SK-N-SH (cell line): Measurements from ENCODE around the gene CHMP6. TPM values are rescaled to one million over a fixed set of nuclear protein-coding genes. Genes with fewer than 3 reads are reported as not detected.
A peak's percentile ranks its signal among the peaks of the same experiment; 100 is the strongest.

Source experiments
- CTCF ChIA-PET: fragments of 300-600, 350-600 bp; formaldehyde crosslinking; extraction: SDS; loops from one replicate; lab custom pipeline; 2021; lab: Yijun Ruan, JAX
- POLR2A ChIA-PET: fragments of 350-600 bp; sonication (Branson Sonifier 250); formaldehyde crosslinking; extraction: SDS; loops from one replicate; lab custom pipeline; 2020; ENCODE audit warnings: antibody characterized with exemption, inconsistent platforms; lab: Yijun Ruan, JAX
- DNase-seq: peaks from one replicate; pipeline ENCODE4 v3.0.0; 2012
- H2AFZ ChIP-seq: fragments of 200-600 bp; sonication (generic); 2 replicates; pipeline ENCODE4 v1.8.1; 2016; ENCODE audit warnings: antibody characterized with exemption, mild to moderate bottlenecking, low read depth
- H3F3A ChIP-seq: fragments of 200-600 bp; sonication (generic); replicated peaks from 2 replicates; pipeline ENCODE3; 2016; ENCODE audit warnings: antibody characterized with exemption, mild to moderate bottlenecking; ENCODE audit not compliant: insufficient read depth
- H3K27ac ChIP-seq, 2 experiments: fragments of 200-500 bp in 1 of 2; fragments of 200-600 bp in 1 of 2; sonication (Bioruptor generic) in 1 of 2; sonication (generic), shearing (Covaris generic) in 1 of 2; 2 replicates each; pipeline versions ENCODE4 v1.5.1 to v1.6.1; 2014 to 2016; ENCODE audit warnings: low read depth in 2 of 2, inconsistent platforms in 1 of 2, low read length in 1 of 2, mild to moderate bottlenecking in 1 of 2, mixed read lengths in 1 of 2
- H3K27me3 ChIP-seq: fragments of 200-600 bp; sonication (generic), shearing (Covaris generic); 2 replicates; pipeline ENCODE4 v1.6.1; 2016; ENCODE audit warnings: mixed run types; ENCODE audit not compliant: insufficient read depth
- H3K36me3 ChIP-seq, 2 experiments: fragments of 200-500 bp in 1 of 2; fragments of 200-600 bp in 1 of 2; sonication (Bioruptor generic) in 1 of 2; sonication (generic) in 1 of 2; replicated peaks in 1 of 2; 2 replicates each; pipeline versions ENCODE3 to v1.5.1; 2014 to 2016; ENCODE audit warnings: low read length in 1 of 2, mild to moderate bottlenecking in 1 of 2; ENCODE audit not compliant: insufficient read depth in 2 of 2, control insufficient read depth in 1 of 2
- H3K4me1 ChIP-seq, 2 experiments: fragments of 200-500 bp in 1 of 2; fragments of 200-600 bp in 1 of 2; sonication (Bioruptor generic) in 1 of 2; sonication (generic), shearing (Covaris generic) in 1 of 2; 2 replicates each; pipeline versions ENCODE4 v1.5.1 to v1.6.1; 2014 to 2016; ENCODE audit warnings: low read depth in 1 of 2, low read length in 1 of 2, mixed run types in 1 of 2; ENCODE audit not compliant: insufficient read depth in 2 of 2, control insufficient read depth in 1 of 2
- H3K4me2 ChIP-seq: fragments of 200-600 bp; sonication (generic), shearing (Covaris generic); 2 replicates; pipeline ENCODE4 v1.6.1; 2017; ENCODE audit warnings: mixed run types
- H3K4me3 ChIP-seq, 2 experiments: fragments of 200-500 bp in 1 of 2; fragments of 200-600 bp in 1 of 2; sonication (Bioruptor generic) in 1 of 2; sonication (generic), shearing (Covaris generic) in 1 of 2; 2 replicates each; pipeline versions ENCODE4 v1.5.1 to v1.8.1; 2014 to 2016; ENCODE audit warnings: low read depth in 2 of 2, inconsistent platforms in 1 of 2, low read length in 1 of 2, mild to moderate bottlenecking in 1 of 2, mixed read lengths in 1 of 2, moderate library complexity in 1 of 2
- H3K79me2 ChIP-seq: fragments of 200-600 bp; sonication (generic); 2 replicates; pipeline ENCODE4 v1.8.1; 2017; ENCODE audit warnings: mild to moderate bottlenecking; ENCODE audit not compliant: insufficient read depth
- H3K9ac ChIP-seq: fragments of 200-600 bp; sonication (generic); 2 replicates; pipeline ENCODE4 v1.6.1; 2017; ENCODE audit warnings: mixed run types
- H3K9me2 ChIP-seq: fragments of 200-600 bp; sonication (generic); 2 replicates; pipeline ENCODE4 v1.6.1; 2017; ENCODE audit warnings: mixed run types
- H3K9me3 ChIP-seq: fragments of 200-600 bp; sonication (generic); 2 replicates; pipeline ENCODE4 v1.6.1; 2017; ENCODE audit warnings: mixed run types, mild to moderate bottlenecking, moderate library complexity
- H4K20me1 ChIP-seq: fragments of 200-600 bp; sonication (generic); 2 replicates; pipeline ENCODE4 v1.6.1; 2017; ENCODE audit warnings: mild to moderate bottlenecking, mixed run types; ENCODE audit not compliant: insufficient read depth
- CHD2 ChIP-seq: fragments of 150-350 bp; IDR thresholded peaks from 2 replicates; pipeline ENCODE4 v1.6.1; 2018; ENCODE audit warnings: low read length; ENCODE audit not compliant: partially characterized antibody
- CTCF ChIP-seq: fragments of 200-600 bp; sonication (generic); IDR thresholded peaks from 2 replicates; pipeline ENCODE4 v1.6.1; 2017; ENCODE audit warnings: antibody characterized with exemption, mild to moderate bottlenecking, moderate library complexity
- ELF1 ChIP-seq: IDR thresholded peaks from 2 replicates; pipeline ENCODE4 v1.4.0; 2012
- FOXJ3 ChIP-seq: sonication (generic); formaldehyde crosslinking; IDR thresholded peaks from 2 replicates; pipeline ENCODE4 v1.5.1; 2020; ENCODE audit warnings: mild to moderate bottlenecking, missing genetic modification reagents
- IRF3 ChIP-seq: fragments of 150-350 bp; IDR thresholded peaks from 2 replicates; pipeline ENCODE4 v1.6.1; 2016; ENCODE audit warnings: mild to moderate bottlenecking, low read depth, low read length
- MXI1 ChIP-seq: IDR thresholded peaks from 2 replicates; pipeline ENCODE4 v1.6.1; 2012; ENCODE audit warnings: mild to moderate bottlenecking, low read depth, low read length, improper control_type of control experiment
- RAD21 ChIP-seq: IDR thresholded peaks from 2 replicates; pipeline ENCODE4 v1.6.1; 2012; ENCODE audit warnings: mild to moderate bottlenecking, low read length
- RFX5 ChIP-seq: IDR thresholded peaks from 2 replicates; pipeline ENCODE4 v1.6.1; 2012; ENCODE audit warnings: mild to moderate bottlenecking, improper control_type of control experiment, low read length
- RXRA ChIP-seq: IDR thresholded peaks from 2 replicates; pipeline ENCODE4 v1.4.0; 2012; ENCODE audit warnings: low read depth, mild to moderate bottlenecking, borderline replicate concordance
- SIN3A ChIP-seq: IDR thresholded peaks from 2 replicates; pipeline ENCODE4 v1.6.1; 2012; ENCODE audit warnings: low read depth, mild to moderate bottlenecking, low read length, moderate library complexity, borderline replicate concordance
- TAF1 ChIP-seq: IDR thresholded peaks from 2 replicates; pipeline ENCODE4 v1.6.1; 2012; ENCODE audit warnings: low read depth, mild to moderate bottlenecking, low read length, moderate library complexity, borderline replicate concordance
- USF1 ChIP-seq: IDR thresholded peaks from 2 replicates; pipeline ENCODE4 v1.4.0; 2012; ENCODE audit warnings: low read depth, borderline replicate concordance
- YY1 ChIP-seq: IDR thresholded peaks from 2 replicates; pipeline ENCODE4 v1.4.0; 2012; ENCODE audit warnings: low read depth, mild to moderate bottlenecking
- WGBS: methylation state at CpG from one replicate; pipeline ENCODE4 v1.1.6; 2017; ENCODE audit warnings: low lambda C conversion rate; 5-methylcytosine and 5-hydroxymethylcytosine counted together
- polyA plus RNA-seq, 3 experiments: library from polyadenylated mRNA; depleted of rRNA; stranded (reverse); fragments of >200 nt; gene quantifications; 2 replicates each; pipeline ENCODE4 v1.2.3, GENCODE V29; 2012

The CHMP6 gene
- polyA plus RNA-seq, 1 of the 3 experiments (the other 2 are of a cell fraction) = 44.1 TPM

- TF ChIP-seq CTCF = no peak
- TF ChIP-seq TAF1 = no peak
- no peak for TF ChIP-seq USF1
- no peak for TF ChIP-seq RAD21
Measured at GRCh38 chr17:80965606-80966005, 26.0 kb upstream of the CHMP6 start (continued).

GRCh38 chr17:80967404-80967872, 24.2 kb upstream of the CHMP6 start:
- H3K4me1 ChIP-seq = peaks cover 9 to 33% of the 10 kb centered on the region in 2 experiments; a peak in 2 of 4 replicates
- no peak overlapping the region for H3K27ac ChIP-seq
- CTCF ChIA-PET = interaction anchor here (0.6 to 5.7 kb wide), 7 partner anchors 14 to 175 kb away, joined by 3 to 47 read pairs (median 3); no protein-coding TSS in a partner anchor
- H3K4me3 ChIP-seq = no peak overlapping the region
- peaks cover 4% of the 10 kb centered on the region for H3F3A ChIP-seq
- H3K9me2 ChIP-seq = no peaks in the 10 kb centered on the region
- no peak overlapping the region for H3K4me2 ChIP-seq
- no peak for TF ChIP-seq USF1
- no peak for TF ChIP-seq IRF3
- no peak for TF ChIP-seq SIN3A
- no peak for TF ChIP-seq RXRA
- TF ChIP-seq RFX5 = no peak
- no peak for TF ChIP-seq YY1
- H4K20me1 ChIP-seq = no peaks in the 10 kb centered on the region
- WGBS = 100% methylated on average over 2 of the region's 19 CpGs
- no peaks in the 10 kb centered on the region for H3K9me3 ChIP-seq
- H3K79me2 ChIP-seq = no peaks in the 10 kb centered on the region
- H2AFZ ChIP-seq = no peak overlapping the region
- peaks cover 0 to 15% of the 10 kb centered on the region in 2 experiments for H3K36me3 ChIP-seq
- DNase-seq = no peak
- H3K27me3 ChIP-seq = no peaks in the 10 kb centered on the region
- H3K9ac ChIP-seq = no peak overlapping the region
- POLR2A ChIA-PET = no interaction called here

GRCh38 chr17:80968602-80969029, 23.0 kb upstream of the CHMP6 start:
- Histone ChIP-seq H3K9me2 (no peaks in the 10 kb centered on the region), H4K20me1 (no peaks in the 10 kb centered on the region), H3F3A (peaks cover 4% of the 10 kb centered on the region), H2AFZ (no peak overlapping the region), H3K4me3 (no peak overlapping the region), H3K9ac (no peak overlapping the region), H3K36me3 (peaks cover 0 to 15% of the 10 kb centered on the region in 2 experiments), H3K9me3 (no peaks in the 10 kb centered on the region), H3K27ac (peak overlapping the region in 1 of 2 experiments; percentile 4; a peak in 2 of 4 replicates), H3K27me3 (no peaks in the 10 kb centered on the region), H3K4me1 (peaks cover 9 to 33% of the 10 kb centered on the region in 2 experiments; a peak in 2 of 4 replicates), H3K4me2 (peak overlapping the region; percentile 22; the same call in 1 of the 2 replicates), H3K79me2 (no peaks in the 10 kb centered on the region)
- WGBS = 28% methylated on average over 17 of the region's 17 CpGs
- ChIA-PET CTCF (interaction anchor here (0.6 to 5.7 kb wide), 11 partner anchors 10 to 541 kb away, joined by 3 to 47 read pairs (median 3); partner anchors contain the start of gene CHMP6), POLR2A (no interaction called here)
- peak; percentile 86 for DNase-seq
- TF ChIP-seq ELF1 = no peak
- TF ChIP-seq CHD2 = peak; percentile 4
- 0 out of 2 replicates have a peak, but pooled peaks have one; percentile 56 for TF ChIP-seq FOXJ3 (CRISPR knock-in tag)
- peak; percentile 77 for TF ChIP-seq MXI1
